Measurements from ENCODE around the gene LRRC1.

DNA sequence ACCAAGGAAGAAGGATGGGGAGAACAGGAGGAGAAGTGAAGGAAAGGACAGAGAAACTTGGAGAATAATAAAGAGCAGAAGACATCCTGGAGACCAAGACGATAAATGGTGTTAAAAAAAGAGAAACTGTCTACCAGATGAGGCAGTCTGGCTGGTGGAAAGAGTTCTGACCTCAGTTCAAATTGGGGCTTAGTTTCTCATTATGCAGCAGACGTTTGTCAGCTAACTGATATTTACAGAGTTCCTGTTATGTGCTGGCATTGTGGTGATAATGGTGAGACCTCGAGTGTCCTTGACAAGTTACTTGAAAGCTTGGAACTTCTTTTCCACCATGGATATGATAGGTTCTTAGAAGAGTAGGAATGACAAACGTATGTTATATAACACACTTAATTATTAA is 142.7 kb downstream of the LRRC1 start:
- no peak for TF ChIP-seq GABPA (IDR thresholded peaks at IDR 0.05 in 1 of 2, conservative IDR thresholded peaks at IDR 0.05 in 1 of 2)
- TF ChIP-seq, protein P1, sequence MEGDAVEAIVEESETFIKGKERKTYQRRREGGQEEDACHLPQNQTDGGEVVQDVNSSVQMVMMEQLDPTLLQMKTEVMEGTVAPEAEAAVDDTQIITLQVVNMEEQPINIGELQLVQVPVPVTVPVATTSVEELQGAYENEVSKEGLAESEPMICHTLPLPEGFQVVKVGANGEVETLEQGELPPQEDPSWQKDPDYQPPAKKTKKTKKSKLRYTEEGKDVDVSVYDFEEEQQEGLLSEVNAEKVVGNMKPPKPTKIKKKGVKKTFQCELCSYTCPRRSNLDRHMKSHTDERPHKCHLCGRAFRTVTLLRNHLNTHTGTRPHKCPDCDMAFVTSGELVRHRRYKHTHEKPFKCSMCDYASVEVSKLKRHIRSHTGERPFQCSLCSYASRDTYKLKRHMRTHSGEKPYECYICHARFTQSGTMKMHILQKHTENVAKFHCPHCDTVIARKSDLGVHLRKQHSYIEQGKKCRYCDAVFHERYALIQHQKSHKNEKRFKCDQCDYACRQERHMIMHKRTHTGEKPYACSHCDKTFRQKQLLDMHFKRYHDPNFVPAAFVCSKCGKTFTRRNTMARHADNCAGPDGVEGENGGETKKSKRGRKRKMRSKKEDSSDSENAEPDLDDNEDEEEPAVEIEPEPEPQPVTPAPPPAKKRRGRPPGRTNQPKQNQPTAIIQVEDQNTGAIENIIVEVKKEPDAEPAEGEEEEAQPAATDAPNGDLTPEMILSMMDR (IDR thresholded peaks at IDR 0.05; ENCODE audit: low read depth, low read length, missing input control), result no peak
- TF ChIP-seq FOXA1 (IDR thresholded peaks at IDR 0.05), result no peak
- no peak for TF ChIP-seq TAF1 (conservative IDR thresholded peaks at IDR 0.05)

Data from liver (tissue), 3 donors.